ENCODE results near the gene C1orf167.

- TF ChIP-seq, protein P1, sequence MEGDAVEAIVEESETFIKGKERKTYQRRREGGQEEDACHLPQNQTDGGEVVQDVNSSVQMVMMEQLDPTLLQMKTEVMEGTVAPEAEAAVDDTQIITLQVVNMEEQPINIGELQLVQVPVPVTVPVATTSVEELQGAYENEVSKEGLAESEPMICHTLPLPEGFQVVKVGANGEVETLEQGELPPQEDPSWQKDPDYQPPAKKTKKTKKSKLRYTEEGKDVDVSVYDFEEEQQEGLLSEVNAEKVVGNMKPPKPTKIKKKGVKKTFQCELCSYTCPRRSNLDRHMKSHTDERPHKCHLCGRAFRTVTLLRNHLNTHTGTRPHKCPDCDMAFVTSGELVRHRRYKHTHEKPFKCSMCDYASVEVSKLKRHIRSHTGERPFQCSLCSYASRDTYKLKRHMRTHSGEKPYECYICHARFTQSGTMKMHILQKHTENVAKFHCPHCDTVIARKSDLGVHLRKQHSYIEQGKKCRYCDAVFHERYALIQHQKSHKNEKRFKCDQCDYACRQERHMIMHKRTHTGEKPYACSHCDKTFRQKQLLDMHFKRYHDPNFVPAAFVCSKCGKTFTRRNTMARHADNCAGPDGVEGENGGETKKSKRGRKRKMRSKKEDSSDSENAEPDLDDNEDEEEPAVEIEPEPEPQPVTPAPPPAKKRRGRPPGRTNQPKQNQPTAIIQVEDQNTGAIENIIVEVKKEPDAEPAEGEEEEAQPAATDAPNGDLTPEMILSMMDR (IDR thresholded peaks at IDR 0.05), result peak; percentile 86 to 94 (median 92)
- TF ChIP-seq POLR2A (IDR thresholded peaks at IDR 0.05) (no peak), POLR2AphosphoS5 (IDR thresholded peaks at IDR 0.05) (no peak)
Measured at GRCh38 chr1:11838349-11839272, 76.6 kb downstream of the C1orf167 start.
